GM12878 (cell line): ENCODE results near the gene ZSWIM6. TPM values are rescaled to one million over a fixed set of nuclear protein-coding genes. Genes with fewer than 3 reads are reported as not detected.

Experiments
- ATAC-seq: fragments of 200-7000 bp; cut with Tn5 transposase; 3 replicates; pipeline ENCODE4 v1.9.1; 2020; ENCODE audit warnings: mild to moderate bottlenecking, moderate library complexity
- BruUV-seq: library from RNA; stranded (reverse); fragments of 400-500 nt; replicated peaks from 2 replicates; lab custom pipeline; 2021; lab: Mats Ljungman, UMichigan
- CTCF ChIA-PET: fragments of 300-600 bp; sonication (Branson Sonifier 250); formaldehyde crosslinking; extraction: SDS; loops from one replicate; lab custom pipeline; 2021; ENCODE audit warnings: inconsistent platforms; lab: Yijun Ruan, JAX
- POLR2A ChIA-PET: fragments of 350-600 bp; formaldehyde crosslinking; extraction: SDS; loops from one replicate; lab custom pipeline; 2021; ENCODE audit warnings: inconsistent platforms; lab: Charles Lee
- RAD21 ChIA-PET: fragments of 300-600 bp; sonication (Branson Sonifier 250); formaldehyde crosslinking; loops from one replicate; lab custom pipeline; 2023; ENCODE audit warnings: antibody characterized with exemption; ENCODE audit not compliant: unreplicated experiment; lab: Charles Lee
- SMC1A ChIA-PET: fragments of 300-600 bp; sonication (Branson Sonifier 250); formaldehyde crosslinking; loops from one replicate; lab custom pipeline; 2023; ENCODE audit not compliant: unreplicated experiment, uncharacterized antibody; lab: Charles Lee
- DNase-seq: peaks from one replicate; pipeline ENCODE4 v3.0.0-alpha.2; 2011; ENCODE audit warnings: low read depth, low spot score
- FAIRE-seq: peaks from 3 replicates; lab custom pipeline; 2011; peaks lifted over from hg19 to GRCh38; lab: Jason Lieb, UNC
- H2AFZ ChIP-seq: 2 replicates; pipeline ENCODE4 v1.6.0; 2011; ENCODE audit warnings: low read depth, low read length, control low read depth; ENCODE audit not compliant: control insufficient read depth
- H3K27ac ChIP-seq: 2 replicates; pipeline ENCODE4 v1.5.1; 2011; ENCODE audit warnings: control low read depth; ENCODE audit not compliant: control insufficient read depth, insufficient read depth
- H3K27me3 ChIP-seq, 2 experiments: replicated peaks in 1 of 2; 2 replicates each; pipeline versions ENCODE4 v1.6.0 to v1.6.1; 2011; ENCODE audit warnings: low read length in 1 of 2; ENCODE audit not compliant: control insufficient read depth in 2 of 2, insufficient read depth in 2 of 2
- H3K36me3 ChIP-seq, 2 experiments: 2 replicates each; pipeline ENCODE4 v1.5.1; 2011; ENCODE audit warnings: low read length in 1 of 2; ENCODE audit not compliant: control insufficient read depth in 2 of 2, insufficient read depth in 2 of 2
- H3K4me1 ChIP-seq: 2 replicates; pipeline ENCODE4 v1.6.1; 2011; ENCODE audit warnings: mild to moderate bottlenecking, low read length, moderate library complexity, mixed read lengths; ENCODE audit not compliant: control insufficient read depth, insufficient read depth
- H3K4me2 ChIP-seq: 2 replicates; pipeline ENCODE4 v1.6.0; 2011; ENCODE audit warnings: control low read depth; ENCODE audit not compliant: control insufficient read depth, insufficient read depth
- H3K4me3 ChIP-seq: fragments of 200-600 bp; sonication (generic); 2 replicates; pipeline ENCODE4 v1.5.1; 2016
- H3K79me2 ChIP-seq: 2 replicates; pipeline ENCODE4 v1.6.0; 2011; ENCODE audit warnings: low read length; ENCODE audit not compliant: control insufficient read depth, insufficient read depth
- H3K9ac ChIP-seq: 2 replicates; pipeline ENCODE4 v1.8.0; 2011; ENCODE audit warnings: low read length, control low read depth, mixed read lengths; ENCODE audit not compliant: control insufficient read depth, insufficient read depth
- H3K9me3 ChIP-seq: replicated peaks from 3 replicates; pipeline ENCODE4 v1.5.1; 2011; ENCODE audit warnings: mild to moderate bottlenecking, low read length; ENCODE audit not compliant: control insufficient read depth, insufficient read depth
- H4K20me1 ChIP-seq: 2 replicates; pipeline ENCODE4 v1.6.0; 2011; ENCODE audit not compliant: control insufficient read depth, insufficient read depth
- CHD4 ChIP-seq: fragments of 200-600 bp; sonication (generic); IDR thresholded peaks from 2 replicates; pipeline ENCODE4 v1.6.1; 2016; ENCODE audit warnings: mild to moderate bottlenecking
- EED ChIP-seq: sonication (generic); IDR thresholded peaks from 2 replicates; pipeline ENCODE4 v1.6.1; 2016; ENCODE audit warnings: antibody characterized with exemption, low read depth
- MXI1 ChIP-seq: fragments of 150-350 bp; IDR thresholded peaks from 2 replicates; pipeline ENCODE4 v1.6.1; 2011; ENCODE audit warnings: low read depth, mild to moderate bottlenecking, inconsistent platforms, low read length, improper control_type of control experiment
- NR2C2 ChIP-seq: IDR thresholded peaks from 2 replicates; pipeline ENCODE4 v1.6.1; 2011; ENCODE audit warnings: borderline replicate concordance, low read depth; ENCODE audit not compliant: control insufficient read depth, insufficient read length
- SREBF1 ChIP-seq: IDR thresholded peaks from 2 replicates; pipeline ENCODE4 v1.6.1; 2012; ENCODE audit warnings: mild to moderate bottlenecking, low read length
- TARDBP ChIP-seq: IDR thresholded peaks from 2 replicates; pipeline ENCODE4 v1.6.1; 2016; ENCODE audit warnings: borderline replicate concordance
- TCF7 ChIP-seq: IDR thresholded peaks from 2 replicates; pipeline ENCODE4 v1.6.1; 2014; ENCODE audit warnings: antibody characterized with exemption, borderline replicate concordance
- YY1 ChIP-seq: IDR thresholded peaks from 2 replicates; pipeline ENCODE4 v1.6.1; 2011; ENCODE audit warnings: low read depth, mild to moderate bottlenecking, low read length
- ZNF274 ChIP-seq: IDR thresholded peaks from one replicate; pipeline ENCODE4 v1.8.0; 2011; ENCODE audit not compliant: insufficient read length, insufficient read depth
- WGBS: methylation state at CpG from one replicate; pipeline ENCODE4 v1.1.6; 2016; ENCODE audit warnings: low lambda C conversion rate; ENCODE audit not compliant: insufficient replicate concordance, insufficient coverage; ENCODE audit errors: missing lambda C conversion rate; 5-methylcytosine and 5-hydroxymethylcytosine counted together
- in situ Hi-C: fragments of 300-500 bp; cut with MboI; formaldehyde crosslinking; loops from 9 replicates; pipeline ENCODE4 v1.14.3; 2018; ENCODE audit warnings: mixed read lengths
- intact Hi-C: fragments of 100-400 bp; cut with micrococcal nuclease; formaldehyde crosslinking; loops from one replicate; pipeline ENCODE4 v1.14.2; 2022; ENCODE audit not compliant: unreplicated experiment
- polyA plus RNA-seq, 11 experiments: library from polyadenylated mRNA; depleted of rRNA in 4 of 11; unstranded in 6 of 11; stranded (reverse) in 5 of 11; fragments of >200 nt; fragmentation: Nextera tagmentation in 4 of 11; fragmentation: Illumina TruSeq in 1 of 11; extraction: Ambion mirVana in 4 of 11; extraction: Trizol in 1 of 11; gene quantifications; 1 replicate in 1 of 11; 2 replicates in 10 of 11; pipeline versions ENCODE4 v1.2.1 to v1.2.3, GENCODE V29; 2011 to 2016; ENCODE audit warnings: inconsistent platforms in 2 of 11, missing spikeins in 2 of 11, low read depth in 1 of 11
- total RNA-seq, 4 experiments: library from RNA; depleted of rRNA in 3 of 4; stranded (reverse); fragments of >200 nt in 3 of 4; fragmentation: Illumina TruSeq in 1 of 4; extraction: Trizol in 1 of 4; gene quantifications; 2 replicates each; pipeline versions ENCODE4 v1.2.1 to v1.2.3, GENCODE V29; 2013 to 2021
- TF ChIP-seq, protein P1 (sequence below): fragments of 150-350 bp; IDR thresholded peaks from 2 replicates; pipeline ENCODE4 v1.6.1; 2014; ENCODE audit warnings: mild to moderate bottlenecking, low read depth, low read length
- TF ChIP-seq, protein P2 (sequence below): fragments of 450-650 bp; IDR thresholded peaks from 2 replicates; pipeline ENCODE4 v1.6.1; 2017; ENCODE audit warnings: mild to moderate bottlenecking, low read depth, inconsistent platforms; ENCODE audit not compliant: poor library complexity, severe bottlenecking
- TF ChIP-seq, protein P3 (sequence below): IDR thresholded peaks from 2 replicates; pipeline ENCODE4 v1.6.1; 2012; ENCODE audit warnings: low read depth, low read length, improper control_type of control experiment
- TF ChIP-seq, protein P4 (sequence below): fragments of 450-650 bp; IDR thresholded peaks from 2 replicates; pipeline ENCODE4 v1.6.1; 2014; ENCODE audit warnings: mild to moderate bottlenecking
- TF ChIP-seq, protein P5 (sequence below): fragments of 450-650 bp; IDR thresholded peaks from 2 replicates; pipeline ENCODE4 v1.6.1; 2016; ENCODE audit warnings: mild to moderate bottlenecking, moderate library complexity, borderline replicate concordance

The ZSWIM6 gene
- total and polyA plus RNA-seq, 10 of the 15 experiments (the other 5 are each of a cell fraction or from before 2014, with no cell fraction given): 0.53 to 6.2 (median 3.4) TPM

DNA sequence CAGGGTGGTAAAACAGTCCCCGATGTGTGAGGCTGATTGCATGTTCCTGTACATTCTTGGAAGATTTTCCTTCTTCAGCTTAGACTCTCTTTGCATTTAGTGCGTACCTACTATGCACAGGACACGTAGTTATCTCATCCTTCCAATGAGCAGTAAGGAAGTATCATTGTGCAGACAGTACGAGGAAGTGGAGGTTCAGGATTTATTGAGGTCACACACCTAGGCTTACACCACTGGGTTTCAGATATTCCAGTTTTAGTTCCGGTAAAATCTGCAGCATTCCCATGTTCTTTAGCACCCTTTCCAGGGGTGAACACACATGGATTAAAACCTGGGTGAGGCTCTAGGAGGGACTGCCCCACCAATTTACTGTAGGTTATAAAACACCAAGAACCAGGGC is 238.7 kb downstream of the ZSWIM6 start:
- WGBS: 36% methylated on average over 5 of the region's 5 CpGs
- SMC1A ChIA-PET: interaction anchor here (1.1 kb wide), 1 partner anchor 9 kb away, joined by 3 read pairs; no protein-coding TSS in a partner anchor
- CTCF ChIA-PET: no interaction called here

More for the DNA sequence above, 238.7 kb downstream of the ZSWIM6 start:
- no peak overlapping the region for H3K9ac ChIP-seq
- no peak for DNase-seq
- no peak for ATAC-seq
- H3K79me2 ChIP-seq: no peaks in the 10 kb centered on the region
- no peaks in the 10 kb centered on the region for H3K27me3 ChIP-seq
- H2AFZ ChIP-seq: no peak overlapping the region
- in situ Hi-C loops: no loop called here
- POLR2A ChIA-PET: no interaction called here
- RAD21 ChIA-PET: no interaction called here
- H3K27ac ChIP-seq: no peak overlapping the region
- H3K9me3 ChIP-seq: no peaks in the 10 kb centered on the region
- TF ChIP-seq CHD4: no peak
- TF ChIP-seq SREBF1: no peak
- TF ChIP-seq YY1: no peak
- TF ChIP-seq EED: no peak
- no peak for TF ChIP-seq NR2C2
- no peak for TF ChIP-seq TCF7
- TF ChIP-seq, protein P1, sequence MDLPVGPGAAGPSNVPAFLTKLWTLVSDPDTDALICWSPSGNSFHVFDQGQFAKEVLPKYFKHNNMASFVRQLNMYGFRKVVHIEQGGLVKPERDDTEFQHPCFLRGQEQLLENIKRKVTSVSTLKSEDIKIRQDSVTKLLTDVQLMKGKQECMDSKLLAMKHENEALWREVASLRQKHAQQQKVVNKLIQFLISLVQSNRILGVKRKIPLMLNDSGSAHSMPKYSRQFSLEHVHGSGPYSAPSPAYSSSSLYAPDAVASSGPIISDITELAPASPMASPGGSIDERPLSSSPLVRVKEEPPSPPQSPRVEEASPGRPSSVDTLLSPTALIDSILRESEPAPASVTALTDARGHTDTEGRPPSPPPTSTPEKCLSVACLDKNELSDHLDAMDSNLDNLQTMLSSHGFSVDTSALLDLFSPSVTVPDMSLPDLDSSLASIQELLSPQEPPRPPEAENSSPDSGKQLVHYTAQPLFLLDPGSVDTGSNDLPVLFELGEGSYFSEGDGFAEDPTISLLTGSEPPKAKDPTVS: no peak
- TF ChIP-seq, protein P2, sequence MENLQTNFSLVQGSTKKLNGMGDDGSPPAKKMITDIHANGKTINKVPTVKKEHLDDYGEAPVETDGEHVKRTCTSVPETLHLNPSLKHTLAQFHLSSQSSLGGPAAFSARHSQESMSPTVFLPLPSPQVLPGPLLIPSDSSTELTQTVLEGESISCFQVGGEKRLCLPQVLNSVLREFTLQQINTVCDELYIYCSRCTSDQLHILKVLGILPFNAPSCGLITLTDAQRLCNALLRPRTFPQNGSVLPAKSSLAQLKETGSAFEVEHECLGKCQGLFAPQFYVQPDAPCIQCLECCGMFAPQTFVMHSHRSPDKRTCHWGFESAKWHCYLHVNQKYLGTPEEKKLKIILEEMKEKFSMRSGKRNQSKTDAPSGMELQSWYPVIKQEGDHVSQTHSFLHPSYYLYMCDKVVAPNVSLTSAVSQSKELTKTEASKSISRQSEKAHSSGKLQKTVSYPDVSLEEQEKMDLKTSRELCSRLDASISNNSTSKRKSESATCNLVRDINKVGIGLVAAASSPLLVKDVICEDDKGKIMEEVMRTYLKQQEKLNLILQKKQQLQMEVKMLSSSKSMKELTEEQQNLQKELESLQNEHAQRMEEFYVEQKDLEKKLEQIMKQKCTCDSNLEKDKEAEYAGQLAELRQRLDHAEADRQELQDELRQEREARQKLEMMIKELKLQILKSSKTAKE: no peak
- no peak for TF ChIP-seq TARDBP
- TF ChIP-seq, protein P3, sequence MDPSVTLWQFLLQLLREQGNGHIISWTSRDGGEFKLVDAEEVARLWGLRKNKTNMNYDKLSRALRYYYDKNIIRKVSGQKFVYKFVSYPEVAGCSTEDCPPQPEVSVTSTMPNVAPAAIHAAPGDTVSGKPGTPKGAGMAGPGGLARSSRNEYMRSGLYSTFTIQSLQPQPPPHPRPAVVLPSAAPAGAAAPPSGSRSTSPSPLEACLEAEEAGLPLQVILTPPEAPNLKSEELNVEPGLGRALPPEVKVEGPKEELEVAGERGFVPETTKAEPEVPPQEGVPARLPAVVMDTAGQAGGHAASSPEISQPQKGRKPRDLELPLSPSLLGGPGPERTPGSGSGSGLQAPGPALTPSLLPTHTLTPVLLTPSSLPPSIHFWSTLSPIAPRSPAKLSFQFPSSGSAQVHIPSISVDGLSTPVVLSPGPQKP: no peak
- no peak for TF ChIP-seq MXI1
- TF ChIP-seq, protein P4, sequence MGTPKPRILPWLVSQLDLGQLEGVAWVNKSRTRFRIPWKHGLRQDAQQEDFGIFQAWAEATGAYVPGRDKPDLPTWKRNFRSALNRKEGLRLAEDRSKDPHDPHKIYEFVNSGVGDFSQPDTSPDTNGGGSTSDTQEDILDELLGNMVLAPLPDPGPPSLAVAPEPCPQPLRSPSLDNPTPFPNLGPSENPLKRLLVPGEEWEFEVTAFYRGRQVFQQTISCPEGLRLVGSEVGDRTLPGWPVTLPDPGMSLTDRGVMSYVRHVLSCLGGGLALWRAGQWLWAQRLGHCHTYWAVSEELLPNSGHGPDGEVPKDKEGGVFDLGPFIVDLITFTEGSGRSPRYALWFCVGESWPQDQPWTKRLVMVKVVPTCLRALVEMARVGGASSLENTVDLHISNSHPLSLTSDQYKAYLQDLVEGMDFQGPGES: no peak
- TF ChIP-seq ZNF274: no peak
- TF ChIP-seq, protein P5, sequence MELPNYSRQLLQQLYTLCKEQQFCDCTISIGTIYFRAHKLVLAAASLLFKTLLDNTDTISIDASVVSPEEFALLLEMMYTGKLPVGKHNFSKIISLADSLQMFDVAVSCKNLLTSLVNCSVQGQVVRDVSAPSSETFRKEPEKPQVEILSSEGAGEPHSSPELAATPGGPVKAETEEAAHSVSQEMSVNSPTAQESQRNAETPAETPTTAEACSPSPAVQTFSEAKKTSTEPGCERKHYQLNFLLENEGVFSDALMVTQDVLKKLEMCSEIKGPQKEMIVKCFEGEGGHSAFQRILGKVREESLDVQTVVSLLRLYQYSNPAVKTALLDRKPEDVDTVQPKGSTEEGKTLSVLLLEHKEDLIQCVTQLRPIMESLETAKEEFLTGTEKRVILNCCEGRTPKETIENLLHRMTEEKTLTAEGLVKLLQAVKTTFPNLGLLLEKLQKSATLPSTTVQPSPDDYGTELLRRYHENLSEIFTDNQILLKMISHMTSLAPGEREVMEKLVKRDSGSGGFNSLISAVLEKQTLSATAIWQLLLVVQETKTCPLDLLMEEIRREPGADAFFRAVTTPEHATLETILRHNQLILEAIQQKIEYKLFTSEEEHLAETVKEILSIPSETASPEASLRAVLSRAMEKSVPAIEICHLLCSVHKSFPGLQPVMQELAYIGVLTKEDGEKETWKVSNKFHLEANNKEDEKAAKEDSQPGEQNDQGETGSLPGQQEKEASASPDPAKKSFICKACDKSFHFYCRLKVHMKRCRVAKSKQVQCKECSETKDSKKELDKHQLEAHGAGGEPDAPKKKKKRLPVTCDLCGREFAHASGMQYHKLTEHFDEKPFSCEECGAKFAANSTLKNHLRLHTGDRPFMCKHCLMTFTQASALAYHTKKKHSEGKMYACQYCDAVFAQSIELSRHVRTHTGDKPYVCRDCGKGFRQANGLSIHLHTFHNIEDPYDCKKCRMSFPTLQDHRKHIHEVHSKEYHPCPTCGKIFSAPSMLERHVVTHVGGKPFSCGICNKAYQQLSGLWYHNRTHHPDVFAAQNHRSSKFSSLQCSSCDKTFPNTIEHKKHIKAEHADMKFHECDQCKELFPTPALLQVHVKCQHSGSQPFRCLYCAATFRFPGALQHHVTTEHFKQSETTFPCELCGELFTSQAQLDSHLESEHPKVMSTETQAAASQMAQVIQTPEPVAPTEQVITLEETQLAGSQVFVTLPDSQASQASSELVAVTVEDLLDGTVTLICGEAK: no peak
- H3K4me3 ChIP-seq: no peak overlapping the region
- H3K4me2 ChIP-seq: no peak overlapping the region
- no peak for FAIRE-seq
- BruUV-seq: no TSS peak
- H4K20me1 ChIP-seq: no peaks in the 10 kb centered on the region
- intact Hi-C loops: no loop called here
- H3K36me3 ChIP-seq: no peaks in the 10 kb centered on the region
- H3K4me1 ChIP-seq: no peaks in the 10 kb centered on the region
